NCI-H345 treated with DMSO at 0.1 percent for 48 hours (cell line): ENCODE results near the gene WWTR1.

ENCODE experiments used
- DNase-seq: peaks from one replicate; lab custom pipeline; 2025; ENCODE audit not compliant: unreplicated experiment; lab: John Stamatoyannopoulos, UW

Gene WWTR1

GRCh38 chr3:149625795-149626194 is 32.0 kb downstream of the WWTR1 start:
- no peak for DNase-seq

- no peak for DNase-seq
Measured at GRCh38 chr3:149623824-149624223, 34.0 kb downstream of the WWTR1 start.

GRCh38 chr3:149621218-149622005 is 36.4 kb downstream of the WWTR1 start:
- no peak for DNase-seq

- DNase-seq: no peak
Measured at GRCh38 chr3:149620291-149621020, 37.4 kb downstream of the WWTR1 start.

GRCh38 chr3:149619136-149619535 is 38.7 kb downstream of the WWTR1 start:
- DNase-seq: no peak

- DNase-seq: no peak
Measured at GRCh38 chr3:149618151-149619123, 39.4 kb downstream of the WWTR1 start.

GRCh38 chr3:149615731-149616221 is 42.0 kb downstream of the WWTR1 start:
- no peak for DNase-seq

GRCh38 chr3:149613988-149614387 is 43.8 kb downstream of the WWTR1 start:
- DNase-seq: no peak

GRCh38 chr3:149612456-149612855 is 45.4 kb downstream of the WWTR1 start:
- DNase-seq: no peak

- no peak for DNase-seq
Measured at GRCh38 chr3:149611149-149611548, 46.7 kb downstream of the WWTR1 start.

GRCh38 chr3:149610351-149611105 is 47.3 kb downstream of the WWTR1 start:
- no peak for DNase-seq

- no peak for DNase-seq
Measured at GRCh38 chr3:149609595-149609994, 48.2 kb downstream of the WWTR1 start.

- no peak for DNase-seq
Measured at GRCh38 chr3:149608987-149609386, 48.8 kb downstream of the WWTR1 start.

- no peak for DNase-seq
Measured at GRCh38 chr3:149605902-149606301, 51.9 kb downstream of the WWTR1 start.

GRCh38 chr3:149604125-149604875 is 53.5 kb downstream of the WWTR1 start:
- no peak for DNase-seq

- no peak for DNase-seq
Measured at GRCh38 chr3:149603126-149604074, 54.4 kb downstream of the WWTR1 start.

- no peak for DNase-seq
Measured at GRCh38 chr3:149600634-149601033, 57.2 kb downstream of the WWTR1 start.

- DNase-seq: no peak
Measured at GRCh38 chr3:149599236-149599635, 58.6 kb downstream of the WWTR1 start.
